ENCODE results near the gene HK2.

DNA sequence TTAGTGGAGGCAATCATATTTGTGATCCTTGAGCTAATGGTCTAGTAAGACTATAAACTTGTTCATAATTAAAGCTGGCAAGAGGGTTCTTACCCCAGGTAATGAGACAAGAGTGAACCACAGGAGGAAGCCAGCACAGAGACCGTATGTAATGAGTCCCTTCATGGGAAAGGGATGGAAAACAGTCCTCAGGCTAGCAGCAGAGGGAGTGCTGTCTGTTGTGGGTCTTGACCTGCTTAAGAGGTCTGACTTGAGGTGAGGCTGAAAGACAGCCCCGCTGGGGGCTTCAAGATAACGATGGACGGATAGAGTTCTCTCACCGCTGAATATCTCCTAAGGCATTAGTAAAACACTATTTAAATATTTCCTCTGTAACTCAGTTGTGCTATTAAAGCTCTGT is 108.3 kb downstream of the HK2 start:
- TF ChIP-seq, protein P1, sequence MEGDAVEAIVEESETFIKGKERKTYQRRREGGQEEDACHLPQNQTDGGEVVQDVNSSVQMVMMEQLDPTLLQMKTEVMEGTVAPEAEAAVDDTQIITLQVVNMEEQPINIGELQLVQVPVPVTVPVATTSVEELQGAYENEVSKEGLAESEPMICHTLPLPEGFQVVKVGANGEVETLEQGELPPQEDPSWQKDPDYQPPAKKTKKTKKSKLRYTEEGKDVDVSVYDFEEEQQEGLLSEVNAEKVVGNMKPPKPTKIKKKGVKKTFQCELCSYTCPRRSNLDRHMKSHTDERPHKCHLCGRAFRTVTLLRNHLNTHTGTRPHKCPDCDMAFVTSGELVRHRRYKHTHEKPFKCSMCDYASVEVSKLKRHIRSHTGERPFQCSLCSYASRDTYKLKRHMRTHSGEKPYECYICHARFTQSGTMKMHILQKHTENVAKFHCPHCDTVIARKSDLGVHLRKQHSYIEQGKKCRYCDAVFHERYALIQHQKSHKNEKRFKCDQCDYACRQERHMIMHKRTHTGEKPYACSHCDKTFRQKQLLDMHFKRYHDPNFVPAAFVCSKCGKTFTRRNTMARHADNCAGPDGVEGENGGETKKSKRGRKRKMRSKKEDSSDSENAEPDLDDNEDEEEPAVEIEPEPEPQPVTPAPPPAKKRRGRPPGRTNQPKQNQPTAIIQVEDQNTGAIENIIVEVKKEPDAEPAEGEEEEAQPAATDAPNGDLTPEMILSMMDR (IDR thresholded peaks at IDR 0.05; ENCODE audit: insufficient read depth, low read length) = no peak
- TF ChIP-seq, protein P2, sequence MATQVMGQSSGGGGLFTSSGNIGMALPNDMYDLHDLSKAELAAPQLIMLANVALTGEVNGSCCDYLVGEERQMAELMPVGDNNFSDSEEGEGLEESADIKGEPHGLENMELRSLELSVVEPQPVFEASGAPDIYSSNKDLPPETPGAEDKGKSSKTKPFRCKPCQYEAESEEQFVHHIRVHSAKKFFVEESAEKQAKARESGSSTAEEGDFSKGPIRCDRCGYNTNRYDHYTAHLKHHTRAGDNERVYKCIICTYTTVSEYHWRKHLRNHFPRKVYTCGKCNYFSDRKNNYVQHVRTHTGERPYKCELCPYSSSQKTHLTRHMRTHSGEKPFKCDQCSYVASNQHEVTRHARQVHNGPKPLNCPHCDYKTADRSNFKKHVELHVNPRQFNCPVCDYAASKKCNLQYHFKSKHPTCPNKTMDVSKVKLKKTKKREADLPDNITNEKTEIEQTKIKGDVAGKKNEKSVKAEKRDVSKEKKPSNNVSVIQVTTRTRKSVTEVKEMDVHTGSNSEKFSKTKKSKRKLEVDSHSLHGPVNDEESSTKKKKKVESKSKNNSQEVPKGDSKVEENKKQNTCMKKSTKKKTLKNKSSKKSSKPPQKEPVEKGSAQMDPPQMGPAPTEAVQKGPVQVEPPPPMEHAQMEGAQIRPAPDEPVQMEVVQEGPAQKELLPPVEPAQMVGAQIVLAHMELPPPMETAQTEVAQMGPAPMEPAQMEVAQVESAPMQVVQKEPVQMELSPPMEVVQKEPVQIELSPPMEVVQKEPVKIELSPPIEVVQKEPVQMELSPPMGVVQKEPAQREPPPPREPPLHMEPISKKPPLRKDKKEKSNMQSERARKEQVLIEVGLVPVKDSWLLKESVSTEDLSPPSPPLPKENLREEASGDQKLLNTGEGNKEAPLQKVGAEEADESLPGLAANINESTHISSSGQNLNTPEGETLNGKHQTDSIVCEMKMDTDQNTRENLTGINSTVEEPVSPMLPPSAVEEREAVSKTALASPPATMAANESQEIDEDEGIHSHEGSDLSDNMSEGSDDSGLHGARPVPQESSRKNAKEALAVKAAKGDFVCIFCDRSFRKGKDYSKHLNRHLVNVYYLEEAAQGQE (IDR thresholded peaks at IDR 0.05; ENCODE audit: insufficient replicate concordance, low read depth) = no peak
